ENCODE measurements around the gene ZYX. TPM values are rescaled to one million over a fixed set of nuclear protein-coding genes. Genes with fewer than 3 reads are reported as not detected.
"Not testable (repeated sequence)": the region's sequence is repeated elsewhere in the genome, so short reads cannot be mapped to it uniquely, and the experiment has no call there.

ZYX gene
- polyA plus RNA-seq, 3 donors, result 57.8 to 66.2 (median 60.1) TPM

GRCh38 chr7:143396182-143396581, 15.0 kb downstream of the ZYX start:
- no peak for DNase-seq (ENCODE audit: low read depth in 3 of 3, low spot score in 2 of 3)

GRCh38 chr7:143396625-143397556, 15.7 kb downstream of the ZYX start:
- DNase-seq (ENCODE audit: low read depth in 3 of 3, low spot score in 2 of 3), result no peak

GRCh38 chr7:143397710-143398530, 16.8 kb downstream of the ZYX start:
- DNase-seq (ENCODE audit: low read depth in 3 of 3, low spot score in 2 of 3), result no peak

- no peak for DNase-seq (ENCODE audit: low read depth in 3 of 3, low spot score in 2 of 3)
Observed at GRCh38 chr7:143398616-143399015, 17.5 kb downstream of the ZYX start.

- no peak for DNase-seq (ENCODE audit: low read depth in 3 of 3, low spot score in 2 of 3)
Observed at GRCh38 chr7:143399151-143399550, 18.0 kb downstream of the ZYX start.

GRCh38 chr7:143399642-143400041, 18.5 kb downstream of the ZYX start:
- no peak for DNase-seq (ENCODE audit: low read depth in 3 of 3, low spot score in 2 of 3)

- DNase-seq (ENCODE audit: low read depth in 3 of 3, low spot score in 2 of 3), result no peak
Observed at GRCh38 chr7:143401265-143401664, 20.1 kb downstream of the ZYX start.

GRCh38 chr7:143402233-143402632, 21.1 kb downstream of the ZYX start:
- DNase-seq (ENCODE audit: low read depth in 3 of 3, low spot score in 2 of 3), result not testable (repeated sequence)

- DNase-seq (ENCODE audit: low read depth in 3 of 3, low spot score in 2 of 3), result no peak
Observed at GRCh38 chr7:143405173-143406001, 24.2 kb downstream of the ZYX start.

- DNase-seq (ENCODE audit: low read depth in 3 of 3, low spot score in 2 of 3), result no peak
Observed at GRCh38 chr7:143406002-143406357, 24.8 kb downstream of the ZYX start.

GRCh38 chr7:143407287-143408251, 26.4 kb downstream of the ZYX start:
- no peak for DNase-seq (ENCODE audit: low read depth in 3 of 3, low spot score in 2 of 3)

- no peak for DNase-seq (ENCODE audit: low read depth in 3 of 3, low spot score in 2 of 3)
Observed at GRCh38 chr7:143408252-143408685, 27.1 kb downstream of the ZYX start.

GRCh38 chr7:143408686-143409561, 27.8 kb downstream of the ZYX start, which contains the start of gene EPHA1:
Gene EPHA1, minus strand, starts transcription at chr7:143408856. Its CDS starts 51 bp downstream, at chr7:143408805.
- no peak for DNase-seq (ENCODE audit: low read depth in 3 of 3, low spot score in 2 of 3)

- DNase-seq (ENCODE audit: low read depth in 3 of 3, low spot score in 2 of 3), result no peak
Observed at GRCh38 chr7:143410521-143411004, 29.4 kb downstream of the ZYX start.

- no peak for DNase-seq (ENCODE audit: low read depth in 3 of 3, low spot score in 2 of 3)
Observed at GRCh38 chr7:143411976-143412708, 31.0 kb downstream of the ZYX start.

- no peak for DNase-seq (ENCODE audit: low read depth in 3 of 3, low spot score in 2 of 3)
Observed at GRCh38 chr7:143413123-143413522, 32.0 kb downstream of the ZYX start.

- DNase-seq (ENCODE audit: low read depth in 3 of 3, low spot score in 2 of 3), result not testable (repeated sequence)
Observed at GRCh38 chr7:143415209-143415608, 34.1 kb downstream of the ZYX start.
